ENCODE data around the gene CD74.
"Not testable (repeated sequence)": the region's sequence is repeated elsewhere in the genome, so short reads cannot be mapped to it uniquely, and the experiment has no call there.

Gene CD74

DNA sequence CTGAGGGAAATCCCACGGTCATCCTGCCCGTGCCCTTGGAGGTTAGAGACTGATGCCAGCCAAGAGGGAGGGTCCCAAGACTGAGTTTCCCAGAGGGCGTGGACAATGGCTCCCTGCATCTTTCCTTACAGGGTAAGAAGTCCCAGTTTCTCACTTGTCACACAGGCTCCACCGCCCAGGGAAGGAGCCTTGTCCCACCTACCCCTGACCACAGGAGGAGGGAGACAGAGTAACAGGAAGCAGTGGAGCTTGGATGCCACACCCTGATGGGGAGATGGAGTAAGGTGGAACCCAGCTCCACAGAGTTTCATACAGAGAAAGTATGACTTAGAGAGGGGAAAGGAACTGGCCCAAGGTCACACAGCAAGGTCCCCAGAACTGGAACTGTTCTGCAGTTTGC is 9.4 kb upstream of the CD74 start:
- Histone ChIP-seq H3K27ac (ENCODE audit: low read length) (no peak overlapping the region), H3K36me3 (ENCODE audit: control insufficient read depth in 1 of 2, insufficient read depth in 2 of 2, low read length in 2 of 2) (no peaks in the 10 kb centered on the region), H3K27me3 (ENCODE audit: low read depth, low read length) (no peaks in the 10 kb centered on the region), H3K9me3 (ENCODE audit: control insufficient read depth in 1 of 2, low read length in 2 of 2) (no peaks in the 10 kb centered on the region), H3K4me1 (ENCODE audit: control insufficient read depth in 1 of 2, insufficient read depth in 2 of 2, low read length in 2 of 2) (no peaks in the 10 kb centered on the region), H3K4me3 (ENCODE audit: low read depth in 1 of 2, low read length in 2 of 2) (no peak overlapping the region)

DNA sequence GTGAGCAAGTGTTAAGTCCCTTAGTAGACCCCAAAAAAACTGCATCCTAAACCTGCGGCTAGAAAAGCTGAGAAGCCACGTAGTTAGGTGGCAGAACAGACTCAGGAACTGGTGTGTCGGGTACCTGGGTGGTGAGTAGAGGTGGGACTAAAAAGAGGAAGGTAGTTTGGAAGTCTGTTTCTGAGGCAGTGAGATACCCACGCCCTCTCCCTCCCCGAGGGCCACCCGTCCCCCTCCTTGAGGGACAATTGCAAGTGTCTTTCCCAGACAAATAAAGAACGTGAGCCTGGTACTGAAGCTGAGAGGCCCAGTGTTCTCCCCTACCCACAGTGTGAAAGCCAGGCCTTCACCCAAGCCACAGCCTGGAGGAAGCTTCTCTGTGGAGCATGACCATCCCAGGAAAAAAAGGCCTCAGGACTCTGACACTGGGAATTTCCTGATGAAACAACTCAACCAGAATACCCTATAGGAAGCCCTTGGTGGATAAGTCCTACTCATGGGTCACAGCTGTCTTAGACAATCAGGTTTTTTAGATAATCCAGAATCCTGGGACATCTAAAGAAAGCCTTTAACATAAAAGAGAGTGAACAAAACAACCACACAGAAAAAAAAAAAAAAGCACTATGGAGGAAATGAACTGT is 7.0 kb upstream of the CD74 start:
- Histone ChIP-seq H3K27ac (ENCODE audit: low read length) (no peak overlapping the region), H3K27me3 (ENCODE audit: low read depth, low read length) (no peaks in the 10 kb centered on the region), H3K4me1 (ENCODE audit: control insufficient read depth in 1 of 2, insufficient read depth in 2 of 2, low read length in 2 of 2) (no peaks in the 10 kb centered on the region), H3K9me3 (ENCODE audit: control insufficient read depth in 1 of 2, low read length in 2 of 2) (no peaks in the 10 kb centered on the region), H3K4me3 (ENCODE audit: low read depth in 1 of 2, low read length in 2 of 2) (no peak overlapping the region), H3K36me3 (ENCODE audit: control insufficient read depth in 1 of 2, insufficient read depth in 2 of 2, low read length in 2 of 2) (no peaks in the 10 kb centered on the region)

DNA sequence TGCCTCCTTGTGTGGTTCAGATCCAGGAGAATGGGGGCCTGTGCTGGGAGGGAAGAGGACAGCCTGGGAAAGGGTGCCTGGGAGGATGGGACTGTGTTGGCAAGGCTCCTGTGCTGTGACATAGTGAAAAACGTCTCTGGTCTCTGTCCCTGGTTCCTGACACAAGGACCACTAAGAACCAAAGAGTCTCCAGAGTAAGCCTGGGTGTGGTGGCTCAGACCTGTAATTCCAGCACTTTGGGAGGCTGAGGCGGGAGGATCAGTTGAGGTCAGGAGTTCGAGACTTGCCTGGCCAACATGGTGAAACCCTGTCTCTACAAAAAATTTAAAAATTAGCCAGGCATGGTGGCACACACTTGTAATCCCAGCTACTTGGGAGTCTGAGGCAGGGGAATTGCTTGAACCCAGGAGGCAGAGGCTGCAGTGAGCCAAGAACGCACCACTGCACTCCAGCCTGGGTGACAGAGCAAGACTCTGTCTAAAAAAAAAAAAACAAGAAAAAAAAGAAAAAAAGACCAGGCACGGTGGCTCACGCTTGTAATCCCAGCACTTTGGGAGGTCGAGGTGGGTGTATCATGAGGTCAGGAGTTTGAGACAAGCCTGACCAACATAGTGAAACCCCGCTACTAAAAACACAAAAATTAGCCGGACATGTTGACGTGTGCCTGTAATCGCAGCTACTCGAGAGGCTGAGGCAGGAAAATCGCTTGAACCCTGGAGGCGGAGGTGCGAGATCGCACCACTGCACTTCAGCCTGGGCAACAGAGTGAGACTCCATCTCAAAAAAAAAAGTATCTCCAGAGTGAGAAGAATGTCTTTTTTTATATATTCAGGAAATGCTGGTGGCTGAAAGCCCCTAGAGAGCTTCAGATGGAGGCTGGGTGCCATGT is 1.4 kb upstream of the CD74 start:
- not testable (repeated sequence) for H3K9me3 ChIP-seq (ENCODE audit: control insufficient read depth in 1 of 2, low read length in 2 of 2)
- peaks cover 13 to 16% of the 10 kb centered on the region in 2 donors for H3K4me1 ChIP-seq (ENCODE audit: control insufficient read depth in 1 of 2, insufficient read depth in 2 of 2, low read length in 2 of 2)
- peak overlapping the region; percentile 93 for H3K27ac ChIP-seq (ENCODE audit: low read length)

GRCh38 chr5:150413176-150413901 is 629 bp upstream of the CD74 start:
- Histone ChIP-seq H3K27ac (ENCODE audit: low read length) (peak overlapping the region; percentile 93), H3K4me3 (ENCODE audit: low read depth in 1 of 2, low read length in 2 of 2) (peak overlapping the region; percentile 68 to 87), H3K27me3 (ENCODE audit: low read depth, low read length) (no peaks in the 10 kb centered on the region), H3K4me1 (ENCODE audit: control insufficient read depth in 1 of 2, insufficient read depth in 2 of 2, low read length in 2 of 2) (peaks cover 13 to 16% of the 10 kb centered on the region in 2 donors), H3K9me3 (ENCODE audit: control insufficient read depth in 1 of 2, low read length in 2 of 2) (no peaks in the 10 kb centered on the region), H3K36me3 (ENCODE audit: control insufficient read depth in 1 of 2, insufficient read depth in 2 of 2, low read length in 2 of 2) (peaks cover 0 to 3% of the 10 kb centered on the region in 2 donors)

More for the DNA sequence above, 1.4 kb upstream of the CD74 start:
- H3K27me3 ChIP-seq (ENCODE audit: low read depth, low read length); H3K36me3 ChIP-seq (ENCODE audit: control insufficient read depth in 1 of 2, insufficient read depth in 2 of 2, low read length in 2 of 2); H3K4me3 ChIP-seq (ENCODE audit: low read depth in 1 of 2, low read length in 2 of 2): not testable (repeated sequence)

DNA sequence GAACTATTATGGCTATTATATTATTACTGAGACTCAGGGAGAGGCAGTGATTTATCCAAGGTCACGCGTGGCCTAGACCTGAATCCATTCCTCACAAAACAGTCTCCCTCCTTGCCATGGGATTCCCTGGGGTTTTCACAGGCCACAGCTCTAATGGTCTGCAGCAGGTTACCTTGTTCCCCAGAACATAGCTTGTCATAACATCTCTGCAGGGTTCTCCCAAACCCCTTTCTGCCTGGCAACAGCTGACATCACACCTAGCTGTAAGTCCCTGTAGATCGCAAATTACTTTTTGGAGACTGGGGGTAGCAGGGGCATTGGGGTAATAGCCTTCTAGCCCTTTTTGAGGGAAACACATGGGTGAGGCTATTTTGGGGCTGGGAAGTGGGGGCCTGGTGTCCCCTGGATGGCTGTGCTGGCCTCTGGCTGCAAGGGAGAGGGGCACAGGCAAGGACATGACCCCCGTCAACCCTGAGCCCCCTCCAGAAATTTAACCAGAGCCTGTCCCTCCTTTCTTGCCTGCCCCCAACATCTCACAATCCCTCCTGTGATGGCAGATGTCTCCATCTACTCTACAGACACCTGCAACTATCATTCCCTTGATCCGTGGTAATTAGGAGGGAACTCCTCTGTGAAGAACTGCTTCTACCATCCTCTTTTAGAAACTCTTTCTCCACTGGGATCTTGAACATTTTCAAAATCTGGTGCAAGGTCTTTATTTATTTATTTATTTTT is 1.3 kb downstream of the CD74 start:
- H3K27me3 ChIP-seq (ENCODE audit: low read depth, low read length), result no peaks in the 10 kb centered on the region
- H3K27ac ChIP-seq (ENCODE audit: low read length), result peak overlapping the region; percentile 93
- no peaks in the 10 kb centered on the region for H3K9me3 ChIP-seq (ENCODE audit: control insufficient read depth in 1 of 2, low read length in 2 of 2)
- H3K4me1 ChIP-seq (ENCODE audit: control insufficient read depth in 1 of 2, insufficient read depth in 2 of 2, low read length in 2 of 2), result peaks cover 13 to 16% of the 10 kb centered on the region in 2 donors
- peak overlapping the region; percentile 68 to 87 for H3K4me3 ChIP-seq (ENCODE audit: low read depth in 1 of 2, low read length in 2 of 2)
- peaks cover 3 to 8% of the 10 kb centered on the region in 2 donors for H3K36me3 ChIP-seq (ENCODE audit: control insufficient read depth in 1 of 2, insufficient read depth in 2 of 2, low read length in 2 of 2)

DNA sequence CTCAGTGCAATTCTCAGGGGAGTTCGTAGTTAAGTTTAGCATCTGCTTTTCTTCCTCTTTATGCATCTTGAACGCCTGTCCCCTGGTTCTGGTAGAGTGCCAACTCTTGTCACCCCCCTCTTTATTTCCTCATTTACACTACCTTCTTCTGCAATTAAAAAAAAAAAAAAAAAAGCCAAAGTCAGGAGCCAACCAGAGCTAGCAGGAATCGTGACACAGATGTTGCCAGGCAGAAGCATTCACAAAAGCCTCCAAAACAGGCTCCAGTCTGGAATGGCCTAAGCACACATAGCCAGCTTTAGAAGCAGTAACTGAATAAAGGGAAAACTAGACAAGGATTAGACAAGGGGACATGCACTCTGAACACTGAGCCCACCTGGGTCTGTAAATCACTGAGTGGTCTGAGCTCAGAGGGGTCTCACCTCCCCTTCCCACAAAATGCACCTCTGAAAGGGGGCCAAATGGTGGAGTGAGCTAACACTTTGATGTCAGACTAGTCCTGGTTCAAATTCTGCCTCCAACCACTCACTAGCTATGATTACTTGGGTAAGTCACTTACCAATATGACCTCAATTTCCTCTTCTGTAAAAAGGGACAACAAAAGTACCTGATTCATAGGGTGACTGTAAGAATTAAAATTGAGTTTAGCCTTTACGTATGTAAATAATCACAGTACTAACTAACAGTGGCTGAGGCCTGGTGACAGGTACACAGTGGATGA is 2.0 kb downstream of the CD74 start:
- Histone ChIP-seq H3K4me1 (ENCODE audit: control insufficient read depth in 1 of 2, insufficient read depth in 2 of 2, low read length in 2 of 2) (peaks cover 13 to 16% of the 10 kb centered on the region in 2 donors), H3K27me3 (ENCODE audit: low read depth, low read length) (no peaks in the 10 kb centered on the region), H3K9me3 (ENCODE audit: control insufficient read depth in 1 of 2, low read length in 2 of 2) (no peaks in the 10 kb centered on the region), H3K36me3 (ENCODE audit: control insufficient read depth in 1 of 2, insufficient read depth in 2 of 2, low read length in 2 of 2) (peaks cover 10 to 13% of the 10 kb centered on the region in 2 donors), H3K4me3 (ENCODE audit: low read depth in 1 of 2, low read length in 2 of 2) (peak overlapping the region; percentile 68 to 87), H3K27ac (ENCODE audit: low read length) (peak overlapping the region; percentile 93)

GRCh38 chr5:150409638-150410523 is 2.8 kb downstream of the CD74 start:
- H3K9me3 ChIP-seq (ENCODE audit: control insufficient read depth in 1 of 2, low read length in 2 of 2), result no peaks in the 10 kb centered on the region
- H3K4me1 ChIP-seq (ENCODE audit: control insufficient read depth in 1 of 2, insufficient read depth in 2 of 2, low read length in 2 of 2), result peaks cover 13 to 16% of the 10 kb centered on the region in 2 donors
- H3K27ac ChIP-seq (ENCODE audit: low read length), result peak overlapping the region; percentile 93
- no peaks in the 10 kb centered on the region for H3K27me3 ChIP-seq (ENCODE audit: low read depth, low read length)
- H3K4me3 ChIP-seq (ENCODE audit: low read depth in 1 of 2, low read length in 2 of 2), result peak overlapping the region; percentile 68 to 87
- peaks cover 10 to 19% of the 10 kb centered on the region in 2 donors for H3K36me3 ChIP-seq (ENCODE audit: control insufficient read depth in 1 of 2, insufficient read depth in 2 of 2, low read length in 2 of 2)

DNA sequence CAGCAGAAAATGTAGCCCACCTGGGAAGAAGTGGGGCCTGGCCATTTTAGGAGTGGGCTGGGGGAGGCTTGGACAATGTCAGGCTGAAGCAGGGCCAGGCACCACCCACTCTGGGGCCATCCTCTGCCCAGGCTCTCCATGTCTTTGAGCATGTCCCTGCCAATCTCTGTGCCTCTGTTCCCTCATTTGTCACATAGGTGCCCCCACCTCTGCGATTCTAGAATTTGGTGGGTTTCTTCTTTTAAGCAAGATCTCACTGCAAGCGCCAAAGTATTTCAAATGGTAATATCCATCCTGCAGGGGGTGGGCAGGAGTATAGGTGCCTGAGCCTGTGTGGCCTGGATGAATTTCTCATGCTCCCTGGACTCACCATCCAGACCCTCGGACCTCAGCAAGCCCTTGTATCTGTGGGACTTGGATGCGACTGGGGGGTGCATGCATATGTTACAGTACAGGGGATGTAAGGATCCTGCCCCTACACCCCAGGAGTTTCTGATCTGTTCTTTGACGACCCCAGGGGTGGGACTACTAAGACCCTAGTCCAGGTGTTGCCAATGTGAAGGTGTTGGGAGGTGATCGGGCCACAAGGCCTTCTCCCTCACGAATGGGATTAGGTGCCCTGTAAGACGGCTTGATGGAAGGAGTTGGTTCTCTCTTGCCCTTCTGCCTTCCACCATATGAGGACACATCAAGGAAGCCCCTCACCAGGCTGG is 4.3 kb downstream of the CD74 start:
- Histone ChIP-seq H3K27me3 (ENCODE audit: low read depth, low read length) (no peaks in the 10 kb centered on the region), H3K4me1 (ENCODE audit: control insufficient read depth in 1 of 2, insufficient read depth in 2 of 2, low read length in 2 of 2) (peaks cover 12 to 16% of the 10 kb centered on the region in 2 donors), H3K27ac (ENCODE audit: low read length) (peak overlapping the region; percentile 31), H3K9me3 (ENCODE audit: control insufficient read depth in 1 of 2, low read length in 2 of 2) (no peaks in the 10 kb centered on the region), H3K4me3 (ENCODE audit: low read depth in 1 of 2, low read length in 2 of 2) (no peak overlapping the region), H3K36me3 (ENCODE audit: control insufficient read depth in 1 of 2, insufficient read depth in 2 of 2, low read length in 2 of 2) (peaks cover 20 to 31% of the 10 kb centered on the region in 2 donors)

DNA sequence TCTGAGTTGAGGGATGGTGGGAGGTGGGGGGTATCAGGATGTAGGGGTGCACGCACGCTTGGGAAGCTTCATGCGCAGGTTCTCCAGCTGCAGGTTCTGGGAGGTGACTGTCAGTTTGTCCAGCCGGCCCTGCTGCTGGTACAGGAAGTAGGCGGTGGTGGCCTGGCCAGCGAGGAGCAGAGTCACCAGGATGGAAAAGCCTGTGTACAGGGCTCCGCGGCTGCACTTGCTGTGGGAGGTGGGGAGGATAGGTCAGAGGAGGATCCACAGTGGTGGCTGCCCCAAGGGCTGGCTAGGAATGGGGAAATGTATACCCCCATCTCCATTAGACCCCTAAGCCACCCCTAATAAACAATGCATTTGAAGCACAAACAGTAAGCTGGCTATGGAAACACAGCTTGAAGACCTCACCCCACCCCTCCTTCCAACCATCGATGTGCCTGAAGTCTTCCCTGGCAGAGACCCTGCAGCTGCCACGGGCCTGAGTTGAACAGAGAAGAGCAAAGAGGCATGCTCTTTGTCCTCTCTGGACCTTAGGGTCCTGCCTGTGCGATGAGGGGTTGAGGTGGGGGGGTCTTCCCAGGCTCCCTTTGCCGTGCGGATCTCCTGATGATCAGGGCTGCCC is 5.5 kb downstream of the CD74 start:
- no peak overlapping the region for H3K27ac ChIP-seq (ENCODE audit: low read length)
- peaks cover 8 to 16% of the 10 kb centered on the region in 2 donors for H3K4me1 ChIP-seq (ENCODE audit: control insufficient read depth in 1 of 2, insufficient read depth in 2 of 2, low read length in 2 of 2)
- no peaks in the 10 kb centered on the region for H3K27me3 ChIP-seq (ENCODE audit: low read depth, low read length)
- H3K9me3 ChIP-seq (ENCODE audit: control insufficient read depth in 1 of 2, low read length in 2 of 2), result no peaks in the 10 kb centered on the region
- H3K4me3 ChIP-seq (ENCODE audit: low read depth in 1 of 2, low read length in 2 of 2), result no peak overlapping the region
- H3K36me3 ChIP-seq (ENCODE audit: control insufficient read depth in 1 of 2, insufficient read depth in 2 of 2, low read length in 2 of 2), result peaks cover 32 to 43% of the 10 kb centered on the region in 2 donors
